IMR-90 (cell line): ENCODE data around the gene GRAMD2B.

ENCODE experiments used
- CHD1 ChIP-seq: IDR thresholded peaks from 2 replicates; pipeline ENCODE4 v1.6.1; 2012; ENCODE audit warnings: low read depth, low read length, improper control_type of control experiment
- ELK1 ChIP-seq: fragments of 150-350 bp; IDR thresholded peaks from 2 replicates; pipeline ENCODE4 v1.6.1; 2016; ENCODE audit warnings: low read depth, mild to moderate bottlenecking, low read length, moderate library complexity, borderline replicate concordance
- MAFK ChIP-seq: IDR thresholded peaks from 2 replicates; pipeline ENCODE4 v1.6.1; 2012; ENCODE audit warnings: low read depth, low read length, improper control_type of control experiment
- MAZ ChIP-seq: IDR thresholded peaks from 2 replicates; pipeline ENCODE4 v1.6.1; 2012; ENCODE audit warnings: low read depth, mild to moderate bottlenecking, low read length, improper control_type of control experiment, moderate library complexity, borderline replicate concordance
- POLR2A ChIP-seq: IDR thresholded peaks from 2 replicates; pipeline ENCODE4 v1.6.1; 2012; ENCODE audit warnings: mild to moderate bottlenecking, low read depth, low read length
- RAD21 ChIP-seq: IDR thresholded peaks from 2 replicates; pipeline ENCODE4 v1.6.1; 2012; ENCODE audit warnings: low read length, improper control_type of control experiment
- RCOR1 ChIP-seq: IDR thresholded peaks from 2 replicates; pipeline ENCODE4 v1.6.1; 2012; ENCODE audit warnings: mild to moderate bottlenecking, low read length, improper control_type of control experiment; ENCODE audit not compliant: insufficient replicate concordance
- SMC3 ChIP-seq: fragments of 150-350 bp; IDR thresholded peaks from 2 replicates; pipeline ENCODE4 v1.6.1; 2016; ENCODE audit warnings: low read depth, mild to moderate bottlenecking, antibody characterized with exemption, low read length, moderate library complexity
- TF ChIP-seq, protein P1 (sequence below): conservative IDR thresholded peaks from 2 replicates; pipeline ENCODE4 v1.5.1; 2012; ENCODE audit warnings: mild to moderate bottlenecking, low read depth, low read length, improper control_type of control experiment
- TF ChIP-seq, protein P2 (sequence below): fragments of 150-350 bp; IDR thresholded peaks from 2 replicates; pipeline ENCODE4 v1.6.1; 2017; ENCODE audit warnings: mild to moderate bottlenecking, antibody characterized with exemption, low read length, low read depth

DNA sequence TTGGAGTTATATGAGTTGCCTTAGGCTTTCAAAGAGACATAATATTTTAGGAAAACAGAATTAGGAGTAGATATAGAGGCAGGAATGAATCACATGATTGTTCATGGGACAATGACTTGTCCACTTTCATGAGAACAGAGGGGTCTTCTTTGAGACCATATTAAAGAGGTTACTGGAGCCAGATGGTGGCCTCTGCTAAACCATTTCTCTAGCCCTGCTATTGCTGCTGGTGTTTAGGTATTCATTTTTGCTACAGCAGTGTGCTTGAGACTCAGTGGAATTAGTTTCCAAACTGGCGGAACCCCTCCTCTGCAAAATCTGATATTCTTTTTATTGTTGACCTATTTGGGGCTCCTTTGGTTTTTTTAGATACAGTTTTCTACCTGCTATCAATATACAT, 31.3 kb downstream of the GRAMD2B start:
- TF ChIP-seq, protein P1, sequence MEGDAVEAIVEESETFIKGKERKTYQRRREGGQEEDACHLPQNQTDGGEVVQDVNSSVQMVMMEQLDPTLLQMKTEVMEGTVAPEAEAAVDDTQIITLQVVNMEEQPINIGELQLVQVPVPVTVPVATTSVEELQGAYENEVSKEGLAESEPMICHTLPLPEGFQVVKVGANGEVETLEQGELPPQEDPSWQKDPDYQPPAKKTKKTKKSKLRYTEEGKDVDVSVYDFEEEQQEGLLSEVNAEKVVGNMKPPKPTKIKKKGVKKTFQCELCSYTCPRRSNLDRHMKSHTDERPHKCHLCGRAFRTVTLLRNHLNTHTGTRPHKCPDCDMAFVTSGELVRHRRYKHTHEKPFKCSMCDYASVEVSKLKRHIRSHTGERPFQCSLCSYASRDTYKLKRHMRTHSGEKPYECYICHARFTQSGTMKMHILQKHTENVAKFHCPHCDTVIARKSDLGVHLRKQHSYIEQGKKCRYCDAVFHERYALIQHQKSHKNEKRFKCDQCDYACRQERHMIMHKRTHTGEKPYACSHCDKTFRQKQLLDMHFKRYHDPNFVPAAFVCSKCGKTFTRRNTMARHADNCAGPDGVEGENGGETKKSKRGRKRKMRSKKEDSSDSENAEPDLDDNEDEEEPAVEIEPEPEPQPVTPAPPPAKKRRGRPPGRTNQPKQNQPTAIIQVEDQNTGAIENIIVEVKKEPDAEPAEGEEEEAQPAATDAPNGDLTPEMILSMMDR, result no peak
- no peak for TF ChIP-seq RCOR1
- no peak for TF ChIP-seq POLR2A
- TF ChIP-seq RAD21, result no peak
- no peak for TF ChIP-seq MAZ
- no peak for TF ChIP-seq ELK1
- TF ChIP-seq CHD1, result no peak
- TF ChIP-seq, protein P2, sequence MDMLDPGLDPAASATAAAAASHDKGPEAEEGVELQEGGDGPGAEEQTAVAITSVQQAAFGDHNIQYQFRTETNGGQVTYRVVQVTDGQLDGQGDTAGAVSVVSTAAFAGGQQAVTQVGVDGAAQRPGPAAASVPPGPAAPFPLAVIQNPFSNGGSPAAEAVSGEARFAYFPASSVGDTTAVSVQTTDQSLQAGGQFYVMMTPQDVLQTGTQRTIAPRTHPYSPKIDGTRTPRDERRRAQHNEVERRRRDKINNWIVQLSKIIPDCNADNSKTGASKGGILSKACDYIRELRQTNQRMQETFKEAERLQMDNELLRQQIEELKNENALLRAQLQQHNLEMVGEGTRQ, result no peak
- TF ChIP-seq SMC3, result no peak
- no peak for TF ChIP-seq MAFK
